ENCODE results near the gene TMEM269.

GRCh38 chr1:42793824-42794223, 9.0 kb downstream of the TMEM269 start:
- TF ChIP-seq CTCF (optimal IDR thresholded peaks at IDR 0.05 in 1 of 3, IDR thresholded peaks at IDR 0.05 in 1 of 3, conservative IDR thresholded peaks at IDR 0.05 in 1 of 3; ENCODE audit: extremely low read depth in 1 of 3, insufficient read depth in 2 of 3, low read length in 3 of 3) (no peak), EZH2 (IDR thresholded peaks at IDR 0.05; ENCODE audit: low read length) (no peak)
